ENCODE results near the gene MAML3.

MAML3 gene

GRCh38 chr4:139740531-139741041, 413.4 kb downstream of the MAML3 start:
- POLR2A ChIA-PET: interaction anchor here (0.6 kb wide), 1 partner anchor 25 kb away, joined by 3 read pairs; no protein-coding TSS in a partner anchor
- Histone ChIP-seq H3K27me3 (replicated peaks in 2 of 5; ENCODE audit: control insufficient read depth in 4 of 5, insufficient read depth in 5 of 5, low read length in 4 of 5) (no peaks in the 10 kb centered on the region), H3K36me3 (ENCODE audit: control insufficient read depth in 4 of 4, insufficient read depth in 4 of 4, low read length in 3 of 4) (no peaks in the 10 kb centered on the region), H3K4me1 (ENCODE audit: control extremely low read depth in 1 of 4, control insufficient read depth in 4 of 4, insufficient read depth in 4 of 4, low read length in 3 of 4) (peaks cover 0 to 32% (median 22%) of the 10 kb centered on the region in 4 experiments), H3K27ac (ENCODE audit: insufficient read depth in 1 of 2, low read depth in 1 of 2, low read length in 2 of 2, poor library complexity in 1 of 2, severe bottlenecking in 2 of 2) (no peak overlapping the region), H3K4me3 (ENCODE audit: control insufficient read depth in 1 of 7, extremely low read depth in 1 of 7, insufficient read depth in 4 of 7, low read depth in 2 of 7, low read length in 6 of 7) (peak overlapping the region in 1 of 7 experiments; percentile 29), H3K9me3 (ENCODE audit: control extremely low read depth in 1 of 5, control insufficient read depth in 4 of 5, insufficient read depth in 2 of 5, low read depth in 1 of 5, low read length in 4 of 5) (no peaks in the 10 kb centered on the region)
- CTCF ChIA-PET: interaction anchor here (1.1 to 5.8 kb wide), 7 partner anchors 10 to 586 kb away, joined by 3 to 34 read pairs (median 3); no protein-coding TSS in a partner anchor
- peak; percentile 31 to 70 (median 63) for DNase-seq
- WGBS (ENCODE audit: insufficient coverage): 0% methylated on average over 4 of the region's 10 CpGs

DNA sequence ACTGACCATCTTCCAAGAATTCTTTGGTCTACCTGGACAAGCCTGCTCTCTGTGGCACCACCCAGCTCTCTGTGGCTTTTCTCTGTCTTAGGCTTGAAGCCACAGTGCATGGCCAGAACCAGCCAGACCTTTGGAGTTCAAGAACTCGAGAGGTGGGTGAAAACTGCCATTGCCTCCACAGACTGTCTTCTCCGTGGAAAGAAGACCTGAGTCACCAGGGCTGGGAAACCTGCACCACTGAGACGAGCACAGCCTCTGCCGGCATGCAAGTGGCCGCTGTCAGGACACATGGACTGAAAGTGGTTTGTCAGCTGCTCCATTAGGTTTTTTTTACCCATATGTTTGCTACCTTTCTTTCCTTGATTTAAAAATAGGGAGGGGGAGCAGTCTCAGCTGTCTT, 413.9 kb downstream of the MAML3 start:
- Histone ChIP-seq H3K27ac (ENCODE audit: insufficient read depth in 1 of 2, low read depth in 1 of 2, low read length in 2 of 2, poor library complexity in 1 of 2, severe bottlenecking in 2 of 2) (no peak overlapping the region), H3K27me3 (replicated peaks in 2 of 5; ENCODE audit: control insufficient read depth in 4 of 5, insufficient read depth in 5 of 5, low read length in 4 of 5) (no peaks in the 10 kb centered on the region), H3K4me3 (ENCODE audit: control insufficient read depth in 1 of 7, extremely low read depth in 1 of 7, insufficient read depth in 4 of 7, low read depth in 2 of 7, low read length in 6 of 7) (no peak overlapping the region), H3K36me3 (ENCODE audit: control insufficient read depth in 4 of 4, insufficient read depth in 4 of 4, low read length in 3 of 4) (no peaks in the 10 kb centered on the region), H3K9me3 (ENCODE audit: control extremely low read depth in 1 of 5, control insufficient read depth in 4 of 5, insufficient read depth in 2 of 5, low read depth in 1 of 5, low read length in 4 of 5) (no peaks in the 10 kb centered on the region), H3K4me1 (ENCODE audit: control extremely low read depth in 1 of 4, control insufficient read depth in 4 of 4, insufficient read depth in 4 of 4, low read length in 3 of 4) (peaks cover 0 to 36% (median 21%) of the 10 kb centered on the region in 4 experiments)
- ChIA-PET CTCF (interaction anchor here (1.1 to 5.8 kb wide), 8 partner anchors 9 to 586 kb away, joined by 3 to 34 read pairs (median 3); no protein-coding TSS in a partner anchor), POLR2A (no interaction called here)
- 65% methylated on average over 5 of the region's 5 CpGs for whole genome bisulfite sequencing (ENCODE audit: insufficient coverage)
- DNase-seq: peak in 2 of 3 donors; percentile 40 to 55

- POLR2A ChIA-PET: no interaction called here
- CTCF ChIA-PET: interaction anchor here (0.6 to 5.8 kb wide), 12 partner anchors 8 to 625 kb away, joined by 3 to 34 read pairs (median 3); no protein-coding TSS in a partner anchor
Measured at GRCh38 chr4:139738846-139739613, 415.0 kb downstream of the MAML3 start.

GRCh38 chr4:139736661-139737060, 417.3 kb downstream of the MAML3 start:
- CTCF ChIA-PET: interaction anchor here (0.6 to 5.8 kb wide), 12 partner anchors 10 to 624 kb away, joined by 3 to 34 read pairs (median 5); no protein-coding TSS in a partner anchor
- 100% methylated on average over 2 of the region's 2 CpGs for WGBS (ENCODE audit: insufficient coverage)
- POLR2A ChIA-PET: no interaction called here
- Histone ChIP-seq H3K27me3 (replicated peaks in 2 of 5; ENCODE audit: control insufficient read depth in 4 of 5, insufficient read depth in 5 of 5, low read length in 4 of 5) (no peaks in the 10 kb centered on the region), H3K27ac (ENCODE audit: insufficient read depth in 1 of 2, low read depth in 1 of 2, low read length in 2 of 2, poor library complexity in 1 of 2, severe bottlenecking in 2 of 2) (no peak overlapping the region), H3K36me3 (ENCODE audit: control insufficient read depth in 4 of 4, insufficient read depth in 4 of 4, low read length in 3 of 4) (no peaks in the 10 kb centered on the region), H3K9me3 (ENCODE audit: control extremely low read depth in 1 of 5, control insufficient read depth in 4 of 5, insufficient read depth in 2 of 5, low read depth in 1 of 5, low read length in 4 of 5) (no peaks in the 10 kb centered on the region), H3K4me3 (ENCODE audit: control insufficient read depth in 1 of 7, extremely low read depth in 1 of 7, insufficient read depth in 4 of 7, low read depth in 2 of 7, low read length in 6 of 7) (no peak overlapping the region), H3K4me1 (ENCODE audit: control extremely low read depth in 1 of 4, control insufficient read depth in 4 of 4, insufficient read depth in 4 of 4, low read length in 3 of 4) (peaks cover 6 to 40% (median 25%) of the 10 kb centered on the region in 4 experiments)
- no peak for DNase-seq

More at GRCh38 chr4:139738846-139739613, 415.0 kb downstream of the MAML3 start:
- DNase-seq: no peak
- H3K4me3 ChIP-seq (ENCODE audit: control insufficient read depth in 1 of 7, extremely low read depth in 1 of 7, insufficient read depth in 4 of 7, low read depth in 2 of 7, low read length in 6 of 7): no peak overlapping the region
- 100% methylated on average over 1 of the region's 2 CpGs for WGBS (ENCODE audit: insufficient coverage)
- H3K9me3 ChIP-seq (ENCODE audit: control extremely low read depth in 1 of 5, control insufficient read depth in 4 of 5, insufficient read depth in 2 of 5, low read depth in 1 of 5, low read length in 4 of 5): no peaks in the 10 kb centered on the region
- no peaks in the 10 kb centered on the region for H3K36me3 ChIP-seq (ENCODE audit: control insufficient read depth in 4 of 4, insufficient read depth in 4 of 4, low read length in 3 of 4)
- H3K27ac ChIP-seq (ENCODE audit: insufficient read depth in 1 of 2, low read depth in 1 of 2, low read length in 2 of 2, poor library complexity in 1 of 2, severe bottlenecking in 2 of 2): no peak overlapping the region
- H3K4me1 ChIP-seq (ENCODE audit: control extremely low read depth in 1 of 4, control insufficient read depth in 4 of 4, insufficient read depth in 4 of 4, low read length in 3 of 4): peaks cover 5 to 45% (median 26%) of the 10 kb centered on the region in 4 experiments
- no peaks in the 10 kb centered on the region for H3K27me3 ChIP-seq (replicated peaks in 2 of 5; ENCODE audit: control insufficient read depth in 4 of 5, insufficient read depth in 5 of 5, low read length in 4 of 5)

DNA sequence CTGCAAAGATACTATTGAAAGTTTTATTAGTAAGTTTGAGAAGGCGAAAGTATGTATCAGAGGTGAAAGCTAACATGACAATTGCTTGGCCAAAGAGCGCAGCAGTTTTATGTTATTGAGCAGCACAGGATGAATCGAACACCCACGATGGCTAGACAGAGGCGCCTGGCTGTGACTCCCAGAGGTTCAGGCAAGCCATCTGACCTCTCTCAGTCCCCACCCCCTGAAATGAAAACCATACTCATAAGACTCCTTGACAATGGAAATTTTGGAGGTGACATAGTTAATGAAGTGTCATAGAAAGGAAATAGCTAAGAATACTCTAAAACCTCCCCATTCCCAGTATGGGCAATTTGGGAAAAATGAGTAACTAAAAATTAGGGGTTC, 417.7 kb downstream of the MAML3 start:
- peak overlapping the region in 1 of 7 experiments; percentile 82 for H3K4me3 ChIP-seq (ENCODE audit: control insufficient read depth in 1 of 7, extremely low read depth in 1 of 7, insufficient read depth in 4 of 7, low read depth in 2 of 7, low read length in 6 of 7)
- ChIA-PET CTCF (interaction anchor here (0.6 to 5.8 kb wide), 12 partner anchors 11 to 624 kb away, joined by 3 to 34 read pairs (median 5); no protein-coding TSS in a partner anchor), POLR2A (no interaction called here)
- H3K27me3 ChIP-seq (replicated peaks in 2 of 5; ENCODE audit: control insufficient read depth in 4 of 5, insufficient read depth in 5 of 5, low read length in 4 of 5): no peaks in the 10 kb centered on the region
- H3K9me3 ChIP-seq (ENCODE audit: control extremely low read depth in 1 of 5, control insufficient read depth in 4 of 5, insufficient read depth in 2 of 5, low read depth in 1 of 5, low read length in 4 of 5): no peaks in the 10 kb centered on the region
- no peak overlapping the region for H3K27ac ChIP-seq (ENCODE audit: insufficient read depth in 1 of 2, low read depth in 1 of 2, low read length in 2 of 2, poor library complexity in 1 of 2, severe bottlenecking in 2 of 2)
- peaks cover 6 to 39% (median 25%) of the 10 kb centered on the region in 4 experiments for H3K4me1 ChIP-seq (ENCODE audit: control extremely low read depth in 1 of 4, control insufficient read depth in 4 of 4, insufficient read depth in 4 of 4, low read length in 3 of 4)
- DNase-seq: no peak
- WGBS (ENCODE audit: insufficient coverage): 94% methylated on average over 3 of the region's 5 CpGs
- H3K36me3 ChIP-seq (ENCODE audit: control insufficient read depth in 4 of 4, insufficient read depth in 4 of 4, low read length in 3 of 4): no peaks in the 10 kb centered on the region

GRCh38 chr4:139735381-139736273, 418.4 kb downstream of the MAML3 start:
- Histone ChIP-seq H3K4me1 (ENCODE audit: control extremely low read depth in 1 of 4, control insufficient read depth in 4 of 4, insufficient read depth in 4 of 4, low read length in 3 of 4) (peaks cover 6 to 33% (median 20%) of the 10 kb centered on the region in 4 experiments), H3K27ac (ENCODE audit: insufficient read depth in 1 of 2, low read depth in 1 of 2, low read length in 2 of 2, poor library complexity in 1 of 2, severe bottlenecking in 2 of 2) (peak overlapping the region in 1 of 2 experiments; percentile 63), H3K27me3 (replicated peaks in 2 of 5; ENCODE audit: control insufficient read depth in 4 of 5, insufficient read depth in 5 of 5, low read length in 4 of 5) (no peaks in the 10 kb centered on the region), H3K9me3 (ENCODE audit: control extremely low read depth in 1 of 5, control insufficient read depth in 4 of 5, insufficient read depth in 2 of 5, low read depth in 1 of 5, low read length in 4 of 5) (no peaks in the 10 kb centered on the region), H3K4me3 (ENCODE audit: control insufficient read depth in 1 of 7, extremely low read depth in 1 of 7, insufficient read depth in 4 of 7, low read depth in 2 of 7, low read length in 6 of 7) (peak overlapping the region; percentile 16 to 82 (median 57)), H3K36me3 (ENCODE audit: control insufficient read depth in 4 of 4, insufficient read depth in 4 of 4, low read length in 3 of 4) (no peaks in the 10 kb centered on the region)
- ChIA-PET CTCF (interaction anchor here (0.6 to 5.8 kb wide), 19 partner anchors 11 to 625 kb away, joined by 3 to 34 read pairs (median 5); no protein-coding TSS in a partner anchor), POLR2A (interaction anchor here (0.6 to 1.0 kb wide), 2 partner anchors 415 to 563 kb away, joined by 3 to 5 read pairs; no protein-coding TSS in a partner anchor)
- WGBS (ENCODE audit: insufficient coverage): under 1% methylated on average over 49 of the region's 59 CpGs
- DNase-seq: peak; percentile 34 to 70 (median 56)
